Fibroblast of lung (primary cell): Measurements from ENCODE around the gene PKDCC. TPM values are rescaled to one million over a fixed set of nuclear protein-coding genes. Genes with fewer than 3 reads are reported as not detected.

Source experiments
- DNase-seq, 2 donors: peaks; one replicate each; pipeline versions ENCODE4 v3.0.0 to v3.0.0-alpha.2; 2010; ENCODE audit warnings: low read depth in 2 of 2
- H2AFZ ChIP-seq: 2 replicates; pipeline ENCODE4 v1.5.1; 2012; ENCODE audit warnings: low read length, control low read depth, inconsistent platforms
- H3K27ac ChIP-seq: 2 replicates; pipeline ENCODE4 v1.5.1; 2011; ENCODE audit warnings: low read length, control low read depth; ENCODE audit not compliant: insufficient read depth
- H3K27me3 ChIP-seq: 2 replicates; pipeline ENCODE4 v1.5.1; 2011; ENCODE audit warnings: mild to moderate bottlenecking, low read length; ENCODE audit not compliant: control insufficient read depth, insufficient read depth
- H3K36me3 ChIP-seq: 2 replicates; pipeline ENCODE4 v1.5.1; 2011; ENCODE audit warnings: low read length; ENCODE audit not compliant: control insufficient read depth, insufficient read depth
- H3K4me1 ChIP-seq: 2 replicates; pipeline ENCODE4 v1.5.1; 2011; ENCODE audit warnings: low read length; ENCODE audit not compliant: control insufficient read depth, insufficient read depth; ENCODE audit errors: extremely low read depth
- H3K4me2 ChIP-seq: 2 replicates; pipeline ENCODE4 v1.5.1; 2011; ENCODE audit warnings: low read length, control low read depth; ENCODE audit not compliant: insufficient read depth; ENCODE audit errors: extremely low read depth
- H3K4me3 ChIP-seq, 4 experiments: fragments of 200-600 bp in 1 of 4; sonication (generic) in 1 of 4; replicated peaks in 1 of 4; 2 replicates each; pipeline ENCODE4 v1.5.1; 2011 to 2016; ENCODE audit warnings: low read length in 4 of 4, low read depth in 3 of 4, mild to moderate bottlenecking in 3 of 4, control low read depth in 2 of 4, inconsistent platforms in 1 of 4, mixed read lengths in 1 of 4; ENCODE audit not compliant: insufficient read depth in 1 of 4; ENCODE audit errors: control extremely low read depth in 1 of 4
- H3K79me2 ChIP-seq: 2 replicates; pipeline ENCODE4 v1.5.1; 2012; ENCODE audit warnings: mild to moderate bottlenecking, low read length, inconsistent platforms; ENCODE audit not compliant: control insufficient read depth, insufficient read depth
- H3K9ac ChIP-seq: 2 replicates; pipeline ENCODE4 v1.5.1; 2011; ENCODE audit warnings: mild to moderate bottlenecking, low read length, control low read depth; ENCODE audit not compliant: insufficient read depth
- H3K9me3 ChIP-seq: 2 replicates; pipeline ENCODE4 v1.5.1; 2012; ENCODE audit warnings: low read depth, low read length; ENCODE audit not compliant: control insufficient read depth, insufficient read depth
- H4K20me1 ChIP-seq: 2 replicates; pipeline ENCODE4 v1.5.1; 2011; ENCODE audit warnings: low read length; ENCODE audit not compliant: control insufficient read depth, insufficient read depth; ENCODE audit errors: extremely low read depth
- EZH2 ChIP-seq: IDR thresholded peaks from 2 replicates; pipeline ENCODE4 v1.5.1; 2012; ENCODE audit warnings: low read length, control low read depth, mild to moderate bottlenecking; ENCODE audit errors: missing control alignments
- polyA plus RNA-seq, 2 donors: library from polyadenylated mRNA; depleted of rRNA in 1 of 2; stranded (reverse) in 1 of 2; unstranded in 1 of 2; fragments of >200 nt; gene quantifications; 2 replicates each; pipeline ENCODE4 v1.2.1, GENCODE V29; 2011 to 2012; ENCODE audit warnings: missing spikeins in 1 of 2
- total RNA-seq: library from RNA; depleted of rRNA; stranded (reverse); fragments of >200 nt; gene quantifications from 2 replicates; pipeline ENCODE4 v1.2.1, GENCODE V29; 2014
- TF ChIP-seq, protein P1 (sequence below), 2 donors: IDR thresholded peaks in 1 of 2; conservative IDR thresholded peaks in 1 of 2; 1 replicate in 1 of 2; 2 replicates in 1 of 2; pipeline ENCODE4 v1.5.1; 2011 to 2012; ENCODE audit warnings: low read length in 2 of 2, control low read depth in 1 of 2, inconsistent platforms in 1 of 2, low read depth in 1 of 2, mild to moderate bottlenecking in 1 of 2

The PKDCC gene
- total and polyA plus RNA-seq, 2 donors (not counting 1 experiment from before 2014, with no cell fraction given) = 48.4 to 63.9 TPM

GRCh38 chr2:42096869-42097591 lies 49.2 kb downstream of the PKDCC start:
- Histone ChIP-seq H3K9me3 (no peaks in the 10 kb centered on the region), H3K27ac (no peak overlapping the region), H3K4me3 (no peak overlapping the region), H4K20me1 (no peaks in the 10 kb centered on the region), H3K4me1 (peaks cover 12% of the 10 kb centered on the region), H3K9ac (no peak overlapping the region), H3K4me2 (no peak overlapping the region), H2AFZ (no peak overlapping the region), H3K27me3 (no peaks in the 10 kb centered on the region), H3K79me2 (no peaks in the 10 kb centered on the region), H3K36me3 (no peaks in the 10 kb centered on the region)
- DNase-seq = no peak
- TF ChIP-seq, protein P1, sequence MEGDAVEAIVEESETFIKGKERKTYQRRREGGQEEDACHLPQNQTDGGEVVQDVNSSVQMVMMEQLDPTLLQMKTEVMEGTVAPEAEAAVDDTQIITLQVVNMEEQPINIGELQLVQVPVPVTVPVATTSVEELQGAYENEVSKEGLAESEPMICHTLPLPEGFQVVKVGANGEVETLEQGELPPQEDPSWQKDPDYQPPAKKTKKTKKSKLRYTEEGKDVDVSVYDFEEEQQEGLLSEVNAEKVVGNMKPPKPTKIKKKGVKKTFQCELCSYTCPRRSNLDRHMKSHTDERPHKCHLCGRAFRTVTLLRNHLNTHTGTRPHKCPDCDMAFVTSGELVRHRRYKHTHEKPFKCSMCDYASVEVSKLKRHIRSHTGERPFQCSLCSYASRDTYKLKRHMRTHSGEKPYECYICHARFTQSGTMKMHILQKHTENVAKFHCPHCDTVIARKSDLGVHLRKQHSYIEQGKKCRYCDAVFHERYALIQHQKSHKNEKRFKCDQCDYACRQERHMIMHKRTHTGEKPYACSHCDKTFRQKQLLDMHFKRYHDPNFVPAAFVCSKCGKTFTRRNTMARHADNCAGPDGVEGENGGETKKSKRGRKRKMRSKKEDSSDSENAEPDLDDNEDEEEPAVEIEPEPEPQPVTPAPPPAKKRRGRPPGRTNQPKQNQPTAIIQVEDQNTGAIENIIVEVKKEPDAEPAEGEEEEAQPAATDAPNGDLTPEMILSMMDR (conservative IDR thresholded peaks at IDR 0.05 in 1 of 2, IDR thresholded peaks at IDR 0.05 in 1 of 2; ENCODE audit: low read depth in 1 of 2, low read length in 2 of 2) = no peak
- no peak for TF ChIP-seq EZH2

DNA sequence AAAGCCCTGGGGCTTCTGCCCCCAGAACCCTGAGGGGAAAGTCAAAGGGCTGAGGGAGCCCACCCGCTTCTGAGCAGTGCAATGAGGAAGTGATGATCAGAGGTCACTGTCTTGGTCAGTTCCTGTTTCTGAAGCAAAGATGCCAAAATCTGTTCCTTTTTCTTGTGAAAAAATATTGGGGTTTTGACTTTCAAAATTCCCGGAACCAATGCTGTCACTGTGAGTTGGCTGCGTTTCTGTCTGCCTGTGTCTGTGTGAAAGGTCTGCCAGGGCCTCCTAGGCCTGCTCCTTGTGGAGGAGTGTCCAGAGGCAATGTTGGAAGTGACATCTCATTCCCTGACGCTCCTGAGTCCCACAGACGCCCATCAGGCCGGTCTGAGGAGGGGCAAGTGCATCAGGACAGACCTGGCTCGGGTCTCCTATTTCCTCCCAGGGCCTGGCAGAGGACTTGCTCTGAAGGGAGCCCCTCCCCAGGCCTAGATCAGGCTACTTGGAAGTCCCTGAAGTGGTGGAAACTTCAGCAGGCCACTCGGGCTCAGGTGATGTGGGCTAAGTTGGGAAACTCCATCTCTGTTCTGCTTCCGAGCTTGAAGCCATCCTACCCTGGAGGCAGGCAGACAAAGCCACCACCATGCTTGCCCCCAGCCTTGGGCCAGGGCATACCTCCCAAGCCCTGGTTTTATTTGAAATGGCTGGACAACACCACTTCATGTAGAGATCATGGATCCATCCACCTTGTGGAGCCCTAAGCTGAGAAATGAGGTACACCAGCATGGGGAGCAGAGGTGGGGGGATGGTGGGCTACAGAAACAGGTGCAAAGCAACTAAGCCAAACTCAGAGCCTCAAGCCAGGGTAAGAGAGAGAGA lies 51.0 kb downstream of the PKDCC start:
- Histone ChIP-seq H3K4me1 (peaks cover 14% of the 10 kb centered on the region), H3K4me2 (no peak overlapping the region), H3K9me3 (no peaks in the 10 kb centered on the region), H4K20me1 (no peaks in the 10 kb centered on the region), H3K9ac (peak overlapping the region; percentile 46), H3K36me3 (no peaks in the 10 kb centered on the region), H3K79me2 (no peaks in the 10 kb centered on the region), H3K4me3 (no peak overlapping the region), H3K27ac (peak overlapping the region; percentile 43), H2AFZ (peak overlapping the region; percentile 67), H3K27me3 (no peaks in the 10 kb centered on the region)
- TF ChIP-seq, protein P1 (conservative IDR thresholded peaks at IDR 0.05 in 1 of 2, IDR thresholded peaks at IDR 0.05 in 1 of 2; ENCODE audit: low read depth in 1 of 2, low read length in 2 of 2) = no peak
- TF ChIP-seq EZH2 = no peak
- no peak for DNase-seq

- no peak overlapping the region for H3K4me2 ChIP-seq
- no peak overlapping the region for H3K4me3 ChIP-seq
- TF ChIP-seq EZH2 = no peak
- TF ChIP-seq, protein P1 (conservative IDR thresholded peaks at IDR 0.05 in 1 of 2, IDR thresholded peaks at IDR 0.05 in 1 of 2; ENCODE audit: low read depth in 1 of 2, low read length in 2 of 2) = no peak
- peaks cover 14% of the 10 kb centered on the region for H3K4me1 ChIP-seq
- H2AFZ ChIP-seq = no peak overlapping the region
- H3K36me3 ChIP-seq = no peaks in the 10 kb centered on the region
- H3K27me3 ChIP-seq = no peaks in the 10 kb centered on the region
- H4K20me1 ChIP-seq = no peaks in the 10 kb centered on the region
- no peak overlapping the region for H3K9ac ChIP-seq
- no peaks in the 10 kb centered on the region for H3K9me3 ChIP-seq
- H3K27ac ChIP-seq = no peak overlapping the region
- no peak for DNase-seq
- no peaks in the 10 kb centered on the region for H3K79me2 ChIP-seq
Measured at GRCh38 chr2:42099438-42100173, 51.8 kb downstream of the PKDCC start.
